NCI-H446 treated with DMSO at 0.1 percent for 48 hours (cell line): ENCODE data around the gene ARL5B.
"Not testable (repeated sequence)": the region's sequence is repeated elsewhere in the genome, so short reads cannot be mapped to it uniquely, and the experiment has no call there.

Experiments used
- DNase-seq: peaks from one replicate; lab custom pipeline; 2025; lab: John Stamatoyannopoulos, UW

ARL5B gene, protein sequence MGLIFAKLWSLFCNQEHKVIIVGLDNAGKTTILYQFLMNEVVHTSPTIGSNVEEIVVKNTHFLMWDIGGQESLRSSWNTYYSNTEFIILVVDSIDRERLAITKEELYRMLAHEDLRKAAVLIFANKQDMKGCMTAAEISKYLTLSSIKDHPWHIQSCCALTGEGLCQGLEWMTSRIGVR

DNA sequence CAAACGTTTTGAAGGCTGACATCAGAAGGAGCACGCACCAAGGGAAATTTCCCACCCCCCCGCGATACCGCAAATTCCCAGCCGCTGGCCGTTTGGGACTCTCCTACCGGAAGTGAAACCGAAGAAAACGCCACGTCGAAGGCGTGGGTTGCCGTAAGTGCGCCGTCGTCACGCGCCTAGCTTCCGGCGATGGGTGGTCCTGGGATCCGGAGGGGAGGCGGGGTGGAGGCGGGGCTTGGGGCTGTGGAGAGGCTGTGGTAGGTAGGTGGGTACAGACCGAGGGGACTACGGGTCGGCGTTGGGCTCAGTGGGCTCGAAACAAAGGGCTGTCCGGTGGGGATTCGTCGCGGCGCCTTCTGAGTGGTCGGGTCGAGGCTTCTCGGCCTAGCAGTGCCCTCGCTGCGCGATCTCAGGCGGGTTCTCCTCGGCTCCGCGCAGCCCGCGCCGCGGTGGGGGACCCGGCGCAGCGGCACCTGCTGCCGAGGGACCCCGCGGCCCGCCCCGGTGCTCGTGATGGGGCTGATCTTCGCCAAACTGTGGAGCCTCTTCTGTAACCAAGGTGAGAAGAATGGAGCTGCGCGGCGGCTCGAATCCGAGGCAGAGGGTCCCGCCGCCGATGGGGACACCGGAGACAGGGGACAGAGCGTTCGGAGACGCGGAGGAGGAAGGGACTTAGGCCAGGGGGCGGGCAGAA, at the start of gene ARL5B:
TSS of gene ARL5B (plus strand) at position 307 of the 694 bp plus-strand sequence. CDS start at position 514, 207 bp downstream.
- peak; percentile 85 for DNase-seq

DNA sequence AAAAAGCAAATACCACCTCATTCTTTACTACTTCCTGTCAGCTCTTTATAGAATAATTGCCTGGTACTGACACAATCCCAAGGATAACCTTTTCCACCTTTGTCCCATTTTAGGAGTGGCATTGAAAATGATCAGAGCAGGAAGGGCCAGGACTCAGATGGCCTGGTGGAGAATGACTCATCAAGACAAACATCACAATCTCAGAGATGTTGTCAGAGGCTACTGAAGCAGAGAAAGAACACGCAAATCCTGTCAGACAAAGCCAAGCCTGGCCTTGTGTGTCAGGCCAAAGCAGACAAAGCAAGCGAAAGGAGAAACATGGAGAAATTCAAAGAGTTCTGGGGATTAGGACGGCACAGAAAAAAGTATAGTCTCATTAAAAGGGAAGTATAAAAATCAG, 48.7 kb upstream of the ARL5B start:
- peak; percentile 55 for DNase-seq

DNA sequence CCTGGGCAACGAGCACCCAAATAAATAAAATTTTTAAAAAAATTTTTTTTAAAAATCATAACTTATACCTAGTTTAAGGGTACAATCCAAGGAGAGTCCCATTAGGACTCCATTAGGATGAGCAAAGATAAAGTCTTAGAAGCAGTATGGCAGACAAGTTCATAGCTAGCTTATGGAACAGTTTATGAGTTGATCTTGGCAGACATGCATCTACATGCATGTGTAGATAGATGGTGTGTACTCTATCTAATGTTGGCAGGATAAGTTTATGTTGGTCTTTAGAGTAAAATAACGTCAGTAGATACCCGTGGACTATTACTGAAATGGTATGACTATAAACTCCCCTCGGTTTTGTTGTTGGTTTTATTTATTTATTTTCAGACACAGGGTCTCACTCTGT, 48.1 kb upstream of the ARL5B start:
- DNase-seq = no peak

DNA sequence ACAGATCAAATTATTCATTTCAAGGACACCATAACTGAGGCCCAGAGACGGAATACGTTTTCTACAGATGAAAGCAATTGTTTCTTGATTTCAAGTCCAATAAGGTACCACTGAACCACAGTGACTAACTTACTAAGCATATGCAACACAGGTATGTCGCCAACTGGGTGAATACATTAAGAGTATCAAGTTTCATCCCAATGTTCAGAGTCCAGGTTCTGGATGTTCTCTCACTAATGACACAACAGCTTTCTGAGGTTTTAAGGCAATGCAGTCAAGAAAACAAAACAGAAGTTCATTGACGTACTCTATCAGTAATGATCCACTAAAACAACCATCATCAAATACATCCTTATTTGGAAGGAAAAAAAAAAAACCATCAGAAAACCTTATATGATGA, 43.6 kb upstream of the ARL5B start:
- DNase-seq = no peak

DNA sequence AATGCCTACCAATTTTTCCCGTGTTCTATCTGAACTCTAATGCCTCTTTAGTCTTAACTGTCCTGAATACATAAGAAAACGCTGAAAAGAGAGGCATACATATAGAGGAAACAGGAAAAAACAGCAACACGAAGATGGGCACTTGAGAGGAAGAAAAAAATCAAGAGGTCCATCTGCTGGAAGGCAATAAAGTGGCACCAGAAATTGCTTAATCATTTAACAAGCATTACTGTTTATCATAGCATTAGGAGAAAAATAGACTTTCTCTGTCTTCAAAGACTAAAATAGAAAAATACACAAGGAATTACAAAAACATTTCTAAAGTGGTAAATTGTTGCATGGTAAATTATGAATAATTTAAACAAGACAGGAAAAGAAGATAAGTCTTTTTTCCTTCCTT, 42.9 kb upstream of the ARL5B start:
- DNase-seq = no peak

DNA sequence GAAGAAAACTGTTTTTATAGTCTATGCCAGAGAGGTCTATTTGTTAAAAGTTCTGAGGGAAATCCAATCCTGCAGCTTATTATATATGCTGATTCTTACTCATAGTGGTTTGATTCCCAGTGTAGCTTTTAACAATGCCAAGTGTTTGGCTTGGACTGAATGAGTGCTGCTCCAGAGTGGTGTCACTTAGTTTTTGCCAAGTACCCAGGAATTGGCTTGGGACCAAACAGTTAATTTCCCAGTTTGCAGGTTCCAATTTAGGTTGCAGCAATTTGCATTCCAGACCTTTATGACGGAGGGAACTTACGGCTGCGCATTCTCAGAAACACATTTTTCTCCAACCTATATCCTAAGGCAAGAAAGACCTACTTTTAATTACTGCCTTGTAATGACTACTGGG, 40.2 kb upstream of the ARL5B start:
- DNase-seq = peak; percentile 85

DNA sequence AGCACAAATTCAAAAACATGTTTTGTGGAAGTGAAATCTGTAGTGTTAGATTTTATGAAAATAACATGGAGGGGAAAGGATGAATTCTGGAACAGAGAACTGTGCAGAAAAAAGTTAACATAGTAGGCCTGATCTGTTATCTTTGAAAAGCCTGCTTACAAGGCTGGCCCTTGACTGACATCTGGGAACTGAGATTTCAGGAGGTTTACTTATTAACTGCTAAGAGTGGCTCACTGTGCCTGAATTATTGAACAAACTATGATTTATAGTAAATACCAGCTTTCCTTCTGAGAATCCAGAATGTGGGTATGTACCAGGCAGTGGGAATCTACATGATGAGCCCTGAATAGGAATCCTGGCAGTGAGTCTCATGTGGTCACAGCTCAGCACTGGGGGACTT, 38.4 kb upstream of the ARL5B start:
- no peak for DNase-seq

DNA sequence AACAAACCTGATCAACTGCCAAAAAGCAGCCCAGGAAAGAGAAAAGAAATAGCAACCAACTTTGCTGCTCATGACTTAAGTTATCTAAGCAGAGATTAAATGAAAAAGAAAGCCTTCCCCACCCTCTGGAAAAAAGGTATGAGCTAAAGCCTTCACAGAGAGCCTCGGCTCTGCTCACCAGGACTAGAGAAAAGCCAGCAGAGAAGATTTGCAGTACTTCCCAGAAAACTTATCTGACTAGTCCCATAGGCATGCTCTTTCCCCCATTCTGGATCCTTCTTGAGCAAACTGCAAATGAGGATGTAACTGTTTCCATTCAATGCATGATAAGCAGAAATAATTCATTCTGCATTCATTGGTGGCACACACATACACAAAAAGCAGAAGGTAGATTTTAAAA, 35.6 kb upstream of the ARL5B start:
- not testable (repeated sequence) for DNase-seq

DNA sequence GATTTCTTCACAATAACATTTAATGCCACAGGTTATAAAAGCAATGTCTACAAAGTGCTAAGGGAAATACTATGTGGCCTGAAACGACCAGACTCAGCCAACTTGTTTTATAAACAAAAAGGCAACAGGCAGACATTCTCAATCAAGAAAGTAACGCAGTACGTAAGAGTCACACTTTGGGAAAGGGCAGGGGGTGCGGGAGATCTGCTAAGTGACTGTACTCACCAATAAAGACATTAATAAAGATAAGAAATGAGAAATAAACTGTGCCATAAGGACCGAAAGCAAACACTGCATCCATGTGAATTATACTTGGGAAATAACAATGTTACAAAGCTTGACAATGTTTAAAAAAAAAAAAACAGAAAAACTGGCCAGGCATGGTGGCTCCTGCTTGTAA, 33.3 kb upstream of the ARL5B start:
- DNase-seq = no peak

DNA sequence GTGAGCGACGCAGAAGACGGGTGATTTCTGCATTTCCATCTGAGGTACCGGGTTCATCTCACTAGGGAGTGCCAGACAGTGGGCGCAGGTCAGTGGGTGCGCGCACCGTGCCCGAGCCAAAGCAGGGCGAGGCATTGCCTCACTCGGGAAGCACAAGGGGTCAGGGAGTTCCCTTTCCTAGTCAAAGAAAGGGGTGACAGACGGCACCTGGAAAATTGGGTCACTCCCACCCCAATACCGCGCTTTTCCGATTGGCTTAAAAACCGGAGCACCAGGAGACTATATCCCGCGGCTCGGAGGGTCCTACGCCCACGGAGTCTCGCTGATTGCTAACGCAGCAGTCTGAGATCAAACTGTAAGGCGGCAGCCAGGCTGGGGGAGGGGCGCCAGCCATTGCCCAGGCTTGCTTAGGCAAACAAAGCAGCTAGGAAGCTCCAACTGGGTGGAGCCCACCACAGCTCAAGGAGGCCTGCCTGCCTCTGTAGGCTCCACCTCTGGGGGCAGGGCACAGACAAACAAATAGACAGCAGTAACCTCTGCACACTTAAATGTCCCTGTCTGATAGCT, 31.7 kb upstream of the ARL5B start:
- peak; percentile 51 for DNase-seq

DNA sequence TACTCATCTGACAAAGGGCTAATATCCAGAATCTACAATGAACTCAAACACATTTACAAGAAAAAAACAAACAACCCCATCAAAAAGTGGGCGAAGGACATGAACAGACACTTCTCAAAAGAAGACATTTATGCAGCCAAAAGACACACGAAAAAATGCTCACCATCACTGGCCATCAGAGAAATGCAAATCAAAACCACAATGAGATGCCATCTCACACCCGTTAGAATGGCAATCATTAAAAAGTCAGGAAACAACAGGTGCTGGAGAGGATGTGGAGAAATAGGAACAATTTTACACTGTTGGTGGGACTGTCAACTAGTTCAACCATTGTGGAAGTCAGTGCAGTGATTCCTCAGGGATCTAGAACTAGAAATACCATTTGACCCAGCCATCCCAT, 26.7 kb upstream of the ARL5B start:
- not testable (repeated sequence) for DNase-seq

DNA sequence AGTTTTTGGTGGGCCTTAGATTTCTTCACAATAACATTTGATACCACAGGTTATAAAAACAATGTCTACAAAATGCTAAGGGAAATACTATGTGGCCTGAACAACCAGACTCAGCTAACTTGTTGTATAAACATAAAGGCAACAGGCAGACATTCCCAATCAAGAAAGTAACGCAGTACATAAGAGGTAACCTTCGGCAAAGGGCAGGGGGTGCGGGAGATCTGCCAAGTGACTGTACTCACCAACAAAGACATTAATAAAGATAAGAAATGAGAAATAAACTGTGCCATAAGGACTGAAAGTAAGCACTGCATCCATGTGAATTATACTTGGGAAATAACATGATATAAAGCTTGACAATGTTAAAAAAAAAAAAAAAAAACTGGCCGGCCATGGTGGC, 23.2 kb upstream of the ARL5B start:
- no peak for DNase-seq

DNA sequence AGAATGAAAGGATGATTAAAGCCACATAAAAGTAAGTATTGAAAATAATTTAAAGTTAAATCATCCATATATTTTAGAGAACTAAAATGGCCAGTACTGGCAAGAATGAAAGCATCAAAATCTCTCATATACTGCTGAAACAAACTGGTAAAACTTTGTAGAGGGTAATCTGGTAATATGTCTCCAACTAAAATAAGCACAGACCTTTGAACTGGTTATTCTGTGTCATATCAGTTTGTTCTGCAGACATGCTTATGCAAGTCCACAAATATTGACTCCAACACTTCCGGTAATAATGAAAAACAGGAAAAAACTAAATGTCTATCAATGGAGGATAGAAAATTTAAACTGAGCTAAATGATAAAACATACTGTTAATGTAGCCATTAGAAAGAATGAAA, 21.8 kb upstream of the ARL5B start:
- DNase-seq = not testable (repeated sequence)

DNA sequence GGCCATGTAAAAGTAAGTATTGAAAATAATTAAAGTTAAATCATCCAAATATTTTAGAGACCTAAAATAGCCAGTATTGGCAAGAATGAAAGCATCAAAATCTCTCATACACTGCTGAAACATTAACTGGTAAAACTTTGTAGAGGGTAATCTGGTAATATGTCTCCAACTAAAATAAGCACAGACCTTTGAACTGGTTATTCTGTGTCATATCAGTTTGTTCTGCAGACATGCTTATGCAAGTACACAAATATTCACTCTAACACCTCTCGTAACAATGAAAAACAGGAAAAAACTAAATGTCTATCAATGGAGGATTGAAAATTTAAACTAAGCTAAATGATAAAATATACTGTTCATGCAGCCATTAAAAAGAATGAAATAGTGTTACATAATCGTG, 19.5 kb upstream of the ARL5B start:
- DNase-seq = not testable (repeated sequence)

DNA sequence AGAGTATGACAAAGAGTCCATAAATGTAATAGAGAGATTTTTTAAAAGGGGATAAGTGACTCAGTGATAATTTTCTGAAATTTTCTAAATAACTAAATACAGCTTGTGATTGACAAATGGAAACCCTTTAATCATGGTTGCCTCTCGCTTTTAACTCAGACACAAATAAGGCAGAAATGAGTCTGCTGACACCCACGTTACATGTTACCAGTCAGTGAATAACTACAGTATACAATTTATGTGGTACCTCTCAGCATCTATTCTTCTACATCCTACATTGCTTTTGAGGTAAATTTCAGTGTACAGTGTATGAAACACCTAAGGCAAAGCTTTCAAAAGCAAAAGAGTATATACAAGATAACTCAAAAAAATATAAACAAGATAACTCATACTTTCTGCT, 12.1 kb upstream of the ARL5B start:
- no peak for DNase-seq

DNA sequence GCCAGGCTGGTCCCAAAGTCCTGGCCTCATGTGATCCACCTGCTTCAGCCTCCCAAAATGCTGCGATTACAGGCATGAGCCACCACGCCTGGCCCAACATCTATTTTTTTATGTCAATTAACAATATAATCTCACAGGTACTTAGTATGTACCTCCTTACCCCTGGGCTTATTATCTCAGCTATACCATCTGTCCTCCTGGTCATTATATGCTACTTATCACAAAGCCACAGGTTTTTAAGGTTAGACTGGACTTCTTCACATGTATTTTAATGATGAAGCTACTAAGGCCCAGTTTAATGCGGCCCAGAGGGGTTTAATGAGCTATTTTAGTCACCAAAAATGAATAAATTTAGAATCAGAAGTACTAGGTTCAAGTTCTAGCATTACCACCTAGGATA, 11.3 kb upstream of the ARL5B start:
- no peak for DNase-seq

DNA sequence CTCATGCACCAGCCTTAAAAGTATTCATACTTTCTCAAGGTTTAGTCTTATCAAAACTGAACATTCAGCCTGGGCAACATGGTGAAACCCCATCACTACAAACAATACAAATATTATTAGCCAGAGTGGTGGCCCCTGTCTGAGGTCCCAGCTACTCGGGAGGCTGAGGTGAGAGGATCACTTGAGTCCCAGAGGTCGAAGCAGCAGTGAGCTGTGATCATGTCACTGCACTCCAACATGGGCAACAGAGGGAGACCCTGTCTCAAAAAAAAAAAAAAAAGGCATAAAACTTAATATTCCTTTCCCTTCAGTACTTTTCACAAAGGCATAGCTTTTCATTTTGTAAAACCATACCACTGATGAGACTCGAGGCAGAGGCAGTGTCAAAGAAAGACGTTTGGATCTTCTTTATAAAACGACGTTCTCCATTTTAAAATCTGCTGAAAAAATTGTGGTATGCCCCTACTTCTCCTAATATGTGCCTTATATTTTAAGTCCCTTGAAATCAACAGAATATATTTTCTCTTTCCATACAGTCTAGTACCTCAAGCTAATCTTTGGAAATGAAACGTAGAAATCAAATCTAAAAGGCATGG, 9.8 kb upstream of the ARL5B start:
- DNase-seq = no peak

DNA sequence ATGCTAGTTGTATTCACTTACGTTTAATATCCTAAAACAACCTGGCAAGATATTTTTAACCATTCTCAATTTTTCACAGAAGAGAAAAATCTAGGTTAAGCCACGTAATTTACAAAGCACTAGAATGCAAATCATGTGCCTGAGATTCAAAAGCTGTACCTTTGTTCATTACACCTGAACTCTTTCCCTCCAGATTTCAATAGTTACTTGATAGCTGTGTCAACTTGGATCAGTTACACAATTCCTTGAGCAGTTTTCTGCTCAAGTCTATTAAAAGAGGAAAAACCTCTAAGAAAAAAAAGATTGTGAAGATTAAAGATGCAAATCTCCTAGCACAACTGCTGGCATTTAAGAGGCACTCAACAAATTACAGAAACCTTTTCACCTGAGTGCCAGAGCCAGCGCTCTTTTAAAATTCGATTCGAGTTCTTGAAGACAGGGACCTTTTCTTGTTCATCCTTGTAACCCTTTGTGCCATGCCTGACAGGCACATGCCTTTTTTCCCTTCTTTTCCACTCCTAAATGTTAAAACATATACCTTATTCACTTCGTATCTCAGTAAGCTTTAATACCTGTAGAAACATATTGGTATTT, 8.7 kb upstream of the ARL5B start:
- DNase-seq = no peak

DNA sequence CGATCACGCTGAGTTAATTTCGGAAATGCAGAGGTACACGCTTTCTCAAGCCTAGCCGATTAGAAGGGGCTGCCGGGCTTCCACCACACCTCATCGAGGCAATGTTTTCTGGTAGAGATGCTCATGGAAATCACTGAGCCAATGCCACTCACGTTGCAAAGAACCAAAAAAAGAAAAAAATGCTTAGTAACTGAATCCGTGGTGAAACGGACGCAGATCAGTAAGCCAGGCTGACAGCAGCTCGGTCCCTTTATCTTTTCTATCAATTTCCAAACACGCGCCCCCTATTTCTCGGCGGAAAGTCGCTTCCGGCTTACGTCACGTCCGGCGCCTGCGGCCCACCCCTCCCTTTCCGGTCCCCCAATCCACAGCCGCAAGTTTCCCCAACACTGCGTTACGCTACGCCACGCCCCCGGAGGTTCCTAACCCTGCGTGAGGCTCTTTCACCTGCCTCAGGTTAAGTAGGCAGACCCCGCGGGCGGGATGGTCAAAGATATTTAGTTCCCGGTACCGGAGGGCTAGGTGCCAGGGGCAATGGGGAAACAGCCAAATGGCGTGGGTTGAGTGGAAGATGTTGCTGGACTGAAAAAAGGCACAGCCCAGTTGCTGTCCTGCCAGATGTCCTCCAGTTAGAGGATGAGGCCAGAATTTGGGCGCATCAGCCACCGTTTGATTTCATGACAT, 7.8 kb upstream of the ARL5B start, which contains the start of gene NSUN6:
TSS of gene NSUN6 (minus strand) at position 264 of the 684 bp plus-strand sequence. CDS start 384 bp downstream, outside the sequence.
- DNase-seq = peak; percentile 61

DNA sequence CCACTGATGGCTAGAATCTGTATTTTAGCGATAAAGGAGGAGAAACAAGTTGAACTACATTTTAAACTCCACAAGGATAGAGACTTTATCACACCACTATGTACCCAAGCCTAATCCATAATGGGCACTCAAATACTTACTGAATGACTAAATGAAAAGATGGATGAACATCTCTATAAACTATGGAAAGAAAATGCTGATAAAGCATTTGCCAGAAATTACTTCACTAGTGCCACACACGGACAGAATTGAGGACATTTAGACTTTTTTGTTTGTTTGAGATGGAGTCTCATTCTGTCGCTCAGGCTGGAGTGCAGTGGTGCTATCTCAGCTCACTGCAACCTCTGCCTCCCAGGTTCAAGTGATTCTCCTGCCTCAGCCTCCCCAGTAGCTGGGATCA, 6.1 kb upstream of the ARL5B start:
- DNase-seq = no peak

DNA sequence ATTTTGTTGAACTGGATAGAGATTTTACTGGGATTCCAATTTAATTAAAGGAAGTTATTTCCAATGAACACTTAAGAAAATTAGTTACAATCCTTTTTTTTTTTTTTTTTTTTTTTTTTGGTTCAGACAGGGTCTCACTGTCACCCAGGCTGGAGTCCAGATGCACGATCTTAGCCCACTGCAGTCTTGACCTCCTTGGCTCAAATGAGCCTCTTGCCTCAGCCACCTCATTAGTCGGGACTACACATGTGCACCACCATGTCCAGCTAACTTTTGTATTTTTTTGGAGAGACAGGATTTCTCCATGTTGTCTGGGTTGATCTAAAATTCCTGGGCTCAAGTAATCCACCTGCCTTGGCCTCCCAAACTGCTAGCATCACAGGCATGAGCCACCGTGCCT, 2.5 kb upstream of the ARL5B start:
- DNase-seq = no peak
